Measurements from ENCODE around the gene DENND1A. TPM values are rescaled to one million over a fixed set of nuclear protein-coding genes. Genes with fewer than 3 reads are reported as not detected.
"Not testable (repeated sequence)": the region's sequence is repeated elsewhere in the genome, so short reads cannot be mapped to it uniquely, and the experiment has no call there.

Gene DENND1A
- total RNA-seq, 1 experiment from 2014 or later = 7.2 TPM

DNA sequence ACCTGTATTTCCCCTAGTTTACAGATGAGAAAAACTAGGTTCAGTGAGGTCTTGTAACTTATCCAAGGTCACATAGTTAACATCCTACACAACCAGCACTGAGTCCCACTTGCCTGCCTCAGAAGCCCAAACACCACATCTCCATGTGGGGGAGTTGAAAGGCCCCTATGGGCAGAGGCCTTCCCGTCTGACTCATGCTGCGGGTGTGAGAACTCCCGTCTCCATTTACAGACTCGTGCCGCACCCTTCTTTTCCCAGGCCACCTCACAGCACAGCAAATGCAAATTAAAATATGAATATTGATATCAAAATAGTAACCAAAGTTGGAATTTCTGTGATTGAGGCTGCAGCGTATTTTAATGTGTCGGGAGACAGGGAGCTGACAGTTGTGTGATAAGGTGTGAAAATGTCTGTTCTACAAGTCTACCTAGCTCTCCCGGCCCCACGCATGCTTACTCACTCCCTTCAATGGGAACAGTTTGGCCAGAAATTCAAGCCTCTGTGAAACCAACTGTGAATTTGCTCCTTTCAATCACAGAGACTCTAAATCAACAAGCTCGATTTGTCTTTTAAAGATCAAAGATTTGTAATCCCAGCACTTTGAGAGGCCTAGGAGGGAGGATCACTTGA lies 483.8 kb downstream of the DENND1A start:
- Histone ChIP-seq H3K27ac (no peak overlapping the region), H3K36me3 (no peaks in the 10 kb centered on the region), H3K9me3 (replicated peaks) (no peaks in the 10 kb centered on the region), H3K27me3 (replicated peaks) (no peaks in the 10 kb centered on the region), H3K4me1 (replicated peaks) (no peaks in the 10 kb centered on the region), H3K4me3 (no peak overlapping the region)
- peak in 1 of 2 experiments; percentile 1 for DNase-seq (ENCODE audit: low read depth in 1 of 2, low spot score in 2 of 2)

DNA sequence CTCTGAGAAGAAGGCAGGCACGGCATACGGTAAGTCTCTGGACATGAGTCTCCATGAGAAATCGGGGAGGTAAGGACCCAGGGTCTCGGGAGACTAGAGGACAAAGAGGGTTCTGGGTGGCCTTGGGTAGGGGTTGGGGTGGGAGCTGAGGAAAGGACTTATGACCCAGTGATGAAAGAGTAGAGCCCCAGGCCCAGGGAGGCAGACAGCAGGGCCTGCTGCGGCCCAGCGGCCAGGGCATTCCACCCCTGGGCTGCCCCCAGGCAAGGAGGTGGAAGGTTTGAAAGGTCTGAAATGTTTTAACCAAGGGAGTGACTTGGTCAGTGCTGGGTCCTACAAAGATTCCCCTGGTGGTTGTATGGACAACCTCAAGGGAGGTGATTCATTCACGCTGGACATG lies 484.8 kb downstream of the DENND1A start:
- H3K27me3 ChIP-seq (replicated peaks) = no peaks in the 10 kb centered on the region
- H3K27ac ChIP-seq = no peak overlapping the region
- H3K36me3 ChIP-seq = no peaks in the 10 kb centered on the region
- DNase-seq (ENCODE audit: low read depth in 1 of 2, low spot score in 2 of 2) = no peak
- H3K4me1 ChIP-seq (replicated peaks) = no peaks in the 10 kb centered on the region
- H3K4me3 ChIP-seq = no peak overlapping the region
- H3K9me3 ChIP-seq (replicated peaks) = no peaks in the 10 kb centered on the region

DNA sequence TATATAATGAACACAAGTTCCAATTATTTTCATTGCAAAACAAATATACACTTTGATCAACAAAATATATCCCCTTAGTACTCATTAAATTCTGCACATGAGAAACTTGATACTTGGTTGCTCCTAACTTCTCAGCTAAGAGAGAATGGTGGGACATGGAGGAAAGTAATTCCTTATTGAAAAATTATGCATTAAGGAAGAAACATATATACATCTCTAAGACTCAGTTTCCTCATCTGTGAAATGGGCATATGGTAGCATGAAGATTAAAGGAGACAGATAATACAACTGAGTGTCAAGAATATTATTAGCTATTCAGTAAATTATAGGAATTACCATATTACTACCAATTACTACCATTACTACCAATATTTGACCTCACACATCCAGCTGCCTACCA lies 488.2 kb downstream of the DENND1A start:
- Histone ChIP-seq H3K9me3 (replicated peaks) (no peaks in the 10 kb centered on the region), H3K36me3 (no peaks in the 10 kb centered on the region), H3K4me3 (no peak overlapping the region), H3K27ac (no peak overlapping the region), H3K4me1 (replicated peaks) (no peaks in the 10 kb centered on the region), H3K27me3 (replicated peaks) (no peaks in the 10 kb centered on the region)
- DNase-seq (ENCODE audit: low read depth in 1 of 2, low spot score in 2 of 2) = no peak

DNA sequence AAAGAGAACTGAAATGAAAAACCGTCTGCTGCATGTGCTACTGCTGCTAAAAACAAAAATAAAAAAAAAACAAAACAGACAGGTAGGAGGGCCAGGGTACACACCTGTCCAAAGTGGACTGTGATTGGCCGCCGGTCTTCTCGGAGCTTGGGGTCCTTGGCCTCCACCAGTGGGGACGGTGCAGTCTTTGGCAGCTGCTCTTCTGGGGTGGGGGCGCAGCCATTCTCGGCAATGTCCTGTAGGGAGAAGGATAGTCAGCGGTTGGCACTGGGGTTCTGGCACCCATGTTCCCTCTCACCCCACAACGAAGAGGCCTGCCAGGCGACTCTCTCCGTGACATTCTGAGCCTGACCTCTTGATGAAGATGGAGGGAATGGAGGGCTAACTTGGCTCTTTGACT lies 489.7 kb downstream of the DENND1A start:
- H3K9me3 ChIP-seq (replicated peaks) = no peaks in the 10 kb centered on the region
- H3K36me3 ChIP-seq = no peaks in the 10 kb centered on the region
- H3K4me1 ChIP-seq (replicated peaks) = no peaks in the 10 kb centered on the region
- no peaks in the 10 kb centered on the region for H3K27me3 ChIP-seq (replicated peaks)
- H3K27ac ChIP-seq = no peak overlapping the region
- H3K4me3 ChIP-seq = no peak overlapping the region
- no peak for DNase-seq (ENCODE audit: low read depth in 1 of 2, low spot score in 2 of 2)

DNA sequence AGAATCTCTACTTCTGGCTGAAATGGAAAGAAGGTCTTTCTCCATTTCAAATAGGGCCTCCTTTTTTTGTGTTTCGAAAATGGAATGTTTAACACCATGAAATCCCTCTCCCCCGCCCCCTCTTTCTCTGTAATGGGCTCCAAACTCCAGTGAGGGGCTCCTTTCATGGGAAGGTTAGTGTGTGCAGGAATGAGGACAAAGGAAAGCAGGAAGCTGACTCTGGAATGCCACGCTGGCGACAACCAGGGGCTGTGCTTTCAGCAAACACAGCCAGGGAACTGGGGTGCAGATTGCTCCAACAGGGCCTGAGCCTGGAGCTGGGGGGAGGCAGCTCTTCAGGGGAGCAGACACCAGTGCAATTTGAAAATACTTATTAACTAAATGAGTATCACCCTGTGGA lies 491.1 kb downstream of the DENND1A start:
- Histone ChIP-seq H3K4me3 (no peak overlapping the region), H3K27ac (no peak overlapping the region), H3K9me3 (replicated peaks) (no peaks in the 10 kb centered on the region), H3K36me3 (no peaks in the 10 kb centered on the region), H3K27me3 (replicated peaks) (no peaks in the 10 kb centered on the region), H3K4me1 (replicated peaks) (no peaks in the 10 kb centered on the region)
- no peak for DNase-seq (ENCODE audit: low read depth in 1 of 2, low spot score in 2 of 2)

DNA sequence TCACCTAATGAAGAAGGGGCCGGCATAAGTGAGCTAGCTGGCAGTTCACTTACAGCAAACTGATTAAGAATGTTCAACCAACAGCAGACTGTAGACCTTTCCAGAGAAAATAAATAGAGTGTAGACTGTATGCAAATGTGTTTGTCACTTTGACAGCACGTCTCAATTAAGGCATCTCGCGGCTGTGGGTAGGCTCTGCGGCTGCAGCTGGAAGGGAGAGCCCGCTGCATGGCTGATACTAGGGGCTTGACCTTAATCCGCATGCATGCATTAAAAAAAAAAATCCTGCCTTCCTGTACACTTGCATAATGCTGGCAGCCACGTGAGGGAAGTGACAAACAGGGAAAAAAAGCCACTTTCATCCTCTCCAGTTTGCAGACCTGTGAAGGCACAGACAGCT lies 491.6 kb downstream of the DENND1A start:
- Histone ChIP-seq H3K4me1 (replicated peaks) (no peaks in the 10 kb centered on the region), H3K27ac (no peak overlapping the region), H3K9me3 (replicated peaks) (no peaks in the 10 kb centered on the region), H3K4me3 (no peak overlapping the region), H3K36me3 (no peaks in the 10 kb centered on the region), H3K27me3 (replicated peaks) (no peaks in the 10 kb centered on the region)
- no peak for DNase-seq (ENCODE audit: low read depth in 1 of 2, low spot score in 2 of 2)

DNA sequence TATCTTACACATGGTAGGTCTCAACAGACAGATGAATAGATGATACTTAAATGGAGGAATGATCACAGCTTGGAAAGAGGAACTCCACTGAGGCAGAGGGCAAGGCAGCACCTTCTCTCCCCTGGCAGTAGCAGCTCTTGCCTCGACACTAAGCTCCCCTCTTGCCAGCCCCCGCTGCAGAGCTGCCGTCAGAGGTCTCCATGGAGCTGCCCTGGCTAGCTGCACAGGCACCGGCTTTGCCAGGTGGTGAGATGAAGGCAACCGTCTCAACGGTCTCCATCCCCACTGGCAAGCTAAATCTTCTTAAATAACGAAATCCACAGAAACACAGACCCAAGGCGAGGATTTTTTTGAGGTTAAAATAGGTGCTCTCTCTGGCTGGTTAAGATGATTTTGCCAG lies 492.7 kb downstream of the DENND1A start:
- Histone ChIP-seq H3K27me3 (replicated peaks) (no peaks in the 10 kb centered on the region), H3K4me1 (replicated peaks) (no peaks in the 10 kb centered on the region), H3K36me3 (no peaks in the 10 kb centered on the region), H3K4me3 (no peak overlapping the region), H3K27ac (no peak overlapping the region), H3K9me3 (replicated peaks) (no peaks in the 10 kb centered on the region)
- no peak for DNase-seq (ENCODE audit: low read depth in 1 of 2, low spot score in 2 of 2)

DNA sequence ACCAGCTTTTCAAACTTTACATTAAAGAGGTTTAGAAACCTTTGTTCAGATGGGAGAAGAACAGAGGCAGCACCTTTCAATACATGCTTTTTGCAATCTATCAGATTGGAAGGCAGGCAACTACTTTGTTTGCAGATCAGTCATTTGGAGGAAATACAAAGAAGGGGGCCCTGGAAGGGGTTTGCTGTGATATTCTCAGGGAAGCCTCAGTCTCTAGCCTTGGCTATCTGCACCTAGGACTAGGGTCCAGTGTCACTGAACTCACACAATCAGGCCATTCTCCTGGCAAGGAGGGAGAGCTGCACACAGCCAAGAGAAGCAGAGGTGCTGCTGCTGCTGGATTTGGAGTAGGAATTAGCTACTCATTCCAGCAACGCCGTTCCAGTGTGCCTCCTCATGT lies 494.5 kb downstream of the DENND1A start:
- H3K4me3 ChIP-seq = no peak overlapping the region
- no peaks in the 10 kb centered on the region for H3K36me3 ChIP-seq
- no peaks in the 10 kb centered on the region for H3K4me1 ChIP-seq (replicated peaks)
- H3K27me3 ChIP-seq (replicated peaks) = no peaks in the 10 kb centered on the region
- no peak overlapping the region for H3K27ac ChIP-seq
- DNase-seq (ENCODE audit: low read depth in 1 of 2, low spot score in 2 of 2) = no peak
- H3K9me3 ChIP-seq (replicated peaks) = no peaks in the 10 kb centered on the region

DNA sequence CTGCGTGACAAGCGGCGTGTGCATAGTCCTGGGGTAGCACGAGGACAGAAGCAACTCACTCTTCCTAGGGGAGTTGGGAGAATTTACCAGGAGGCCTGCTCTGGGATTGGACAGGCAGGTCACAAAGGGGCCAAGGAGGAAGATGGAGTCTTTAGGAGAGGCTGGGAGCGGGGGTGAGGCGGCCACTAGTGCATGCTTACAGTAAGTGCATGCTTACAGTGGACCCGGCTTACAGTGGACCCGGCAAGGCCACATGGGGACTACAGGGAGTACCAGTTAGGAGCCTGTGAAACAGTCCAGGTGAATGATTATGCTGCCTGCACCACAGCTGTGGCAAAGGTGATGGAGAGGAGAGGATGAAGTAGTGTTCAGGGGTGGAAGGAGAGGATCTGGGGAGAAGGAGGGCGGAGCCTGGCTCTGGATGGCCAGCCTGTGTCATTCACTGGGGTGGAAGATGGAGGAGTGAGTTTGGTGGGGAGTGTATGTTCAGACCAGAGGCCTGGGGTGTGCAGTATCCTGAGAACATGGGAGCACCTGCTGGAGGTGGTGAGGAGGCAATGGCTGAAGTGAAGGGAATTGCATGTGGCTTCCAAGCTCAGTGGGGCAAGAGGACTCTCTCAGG lies 495.2 kb downstream of the DENND1A start:
- DNase-seq (ENCODE audit: low read depth in 1 of 2, low spot score in 2 of 2) = no peak
- Histone ChIP-seq H3K27me3 (replicated peaks) (no peaks in the 10 kb centered on the region), H3K27ac (no peak overlapping the region), H3K4me3 (no peak overlapping the region), H3K36me3 (no peaks in the 10 kb centered on the region), H3K4me1 (replicated peaks) (no peaks in the 10 kb centered on the region), H3K9me3 (replicated peaks) (no peaks in the 10 kb centered on the region)

DNA sequence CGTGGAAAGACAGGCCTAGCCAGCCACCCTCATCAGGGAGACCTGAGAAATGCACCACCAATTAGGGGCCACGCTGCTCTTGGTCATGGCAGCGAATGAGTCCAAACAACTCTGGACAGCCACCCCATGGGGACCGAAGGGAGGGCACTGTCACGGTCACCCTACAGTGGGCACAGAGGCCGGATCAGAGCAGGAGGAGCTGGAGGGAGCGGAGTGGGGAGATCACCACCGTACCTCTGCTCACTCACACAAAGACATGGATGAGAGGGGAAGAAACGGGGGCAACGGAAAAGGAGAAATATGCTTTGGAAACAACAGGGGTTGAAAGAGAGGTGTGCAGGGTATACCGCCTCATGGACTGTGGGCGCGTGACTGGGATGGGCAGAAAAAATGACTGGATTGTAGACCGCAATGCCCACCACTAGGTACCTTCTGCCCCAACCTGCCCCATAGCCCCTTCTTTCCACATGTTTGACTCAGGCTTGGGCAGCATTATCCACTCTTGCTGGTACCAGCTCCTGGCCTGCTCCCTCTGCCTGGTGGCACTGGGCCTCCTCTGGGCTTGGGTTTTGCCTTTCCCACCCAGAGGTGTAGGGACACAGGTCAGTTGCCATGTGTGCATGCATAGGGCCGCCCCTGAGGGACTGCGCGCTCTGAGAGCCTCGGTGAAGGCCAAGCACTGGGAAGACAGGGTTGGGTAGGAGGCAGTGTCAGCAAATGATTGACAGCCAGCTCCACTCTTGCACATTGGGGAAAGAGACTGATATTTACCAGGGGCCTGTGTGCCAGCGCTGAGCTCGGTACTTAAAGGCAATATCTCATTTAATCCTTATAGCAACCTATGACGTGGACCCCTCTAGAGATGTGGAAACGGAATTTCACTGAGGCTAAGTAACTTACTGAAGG lies 497.3 kb downstream of the DENND1A start:
- Histone ChIP-seq H3K4me3 (no peak overlapping the region), H3K9me3 (replicated peaks) (no peaks in the 10 kb centered on the region), H3K27me3 (replicated peaks) (no peaks in the 10 kb centered on the region), H3K36me3 (no peaks in the 10 kb centered on the region), H3K4me1 (replicated peaks) (no peaks in the 10 kb centered on the region), H3K27ac (no peak overlapping the region)
- no peak for DNase-seq (ENCODE audit: low read depth in 1 of 2, low spot score in 2 of 2)

DNA sequence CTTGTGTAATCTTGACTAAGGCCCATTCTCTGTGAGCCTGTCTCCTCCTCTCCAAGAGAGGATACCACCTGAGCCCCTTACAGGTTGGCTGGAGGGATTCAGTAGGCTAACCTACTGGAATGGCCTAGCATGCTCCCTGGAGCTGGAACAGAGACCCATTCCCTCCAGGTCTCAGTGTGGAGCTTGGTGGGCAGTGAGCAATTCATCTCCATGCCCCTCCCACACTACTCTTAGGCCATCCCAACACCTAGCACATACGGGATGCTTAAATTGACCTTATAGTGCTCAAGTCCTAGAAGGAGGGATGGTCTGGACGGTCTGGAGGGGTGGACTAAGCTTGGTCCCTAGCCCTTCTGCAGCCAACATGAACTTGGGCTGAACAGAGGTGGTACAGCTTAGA lies 498.3 kb downstream of the DENND1A start:
- Histone ChIP-seq H3K4me3 (no peak overlapping the region), H3K27ac (no peak overlapping the region), H3K9me3 (replicated peaks) (no peaks in the 10 kb centered on the region), H3K4me1 (replicated peaks) (no peaks in the 10 kb centered on the region), H3K27me3 (replicated peaks) (no peaks in the 10 kb centered on the region), H3K36me3 (no peaks in the 10 kb centered on the region)
- no peak for DNase-seq (ENCODE audit: low read depth in 1 of 2, low spot score in 2 of 2)

DNA sequence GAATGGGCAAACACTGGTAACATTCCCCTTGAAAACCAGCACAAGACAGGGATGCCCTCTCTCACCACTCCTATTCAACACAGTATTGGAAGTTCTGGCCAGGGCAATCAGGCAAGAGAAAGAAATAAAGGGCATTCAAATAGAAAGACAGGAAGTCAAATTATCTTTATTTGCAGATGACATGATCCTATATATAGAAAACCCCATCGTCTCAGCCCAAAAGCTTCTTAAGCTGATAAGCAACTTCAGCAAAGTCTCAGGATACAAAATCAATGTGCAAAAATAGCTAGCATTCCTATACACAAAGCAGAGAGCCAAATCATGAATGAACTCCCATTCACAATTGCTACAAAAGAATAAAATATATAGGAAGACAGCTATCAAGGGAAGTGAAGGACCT lies 501.5 kb downstream of the DENND1A start:
- H3K27me3 ChIP-seq (replicated peaks); H3K9me3 ChIP-seq (replicated peaks); H3K4me3 ChIP-seq; DNase-seq (ENCODE audit: low read depth in 1 of 2, low spot score in 2 of 2); H3K27ac ChIP-seq; H3K36me3 ChIP-seq; H3K4me1 ChIP-seq (replicated peaks): not testable (repeated sequence)

DNA sequence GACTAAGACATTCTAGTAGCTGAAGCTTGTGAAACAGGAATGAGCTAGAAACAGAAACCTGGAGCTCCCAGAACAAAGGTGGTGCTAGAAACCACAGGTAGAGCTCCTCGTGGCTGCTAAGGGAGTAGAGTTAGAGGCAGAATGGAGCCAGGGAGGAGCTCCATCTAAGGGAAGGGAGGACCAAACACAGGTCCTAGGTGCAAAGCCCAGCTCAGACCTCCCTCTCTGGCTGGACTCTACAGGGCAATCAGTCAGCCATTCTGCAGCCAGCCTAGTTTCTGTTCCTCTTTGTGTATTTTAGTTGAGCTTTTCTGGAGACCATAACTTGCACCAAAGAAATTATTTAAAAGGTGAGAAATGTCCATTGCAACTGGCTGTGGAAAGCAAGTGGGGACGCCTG lies 503.5 kb downstream of the DENND1A start:
- no peak for DNase-seq (ENCODE audit: low read depth in 1 of 2, low spot score in 2 of 2)
- H3K4me3 ChIP-seq = no peak overlapping the region
- no peaks in the 10 kb centered on the region for H3K4me1 ChIP-seq (replicated peaks)
- no peaks in the 10 kb centered on the region for H3K36me3 ChIP-seq
- H3K27me3 ChIP-seq (replicated peaks) = no peaks in the 10 kb centered on the region
- H3K27ac ChIP-seq = no peak overlapping the region
- no peaks in the 10 kb centered on the region for H3K9me3 ChIP-seq (replicated peaks)

DNA sequence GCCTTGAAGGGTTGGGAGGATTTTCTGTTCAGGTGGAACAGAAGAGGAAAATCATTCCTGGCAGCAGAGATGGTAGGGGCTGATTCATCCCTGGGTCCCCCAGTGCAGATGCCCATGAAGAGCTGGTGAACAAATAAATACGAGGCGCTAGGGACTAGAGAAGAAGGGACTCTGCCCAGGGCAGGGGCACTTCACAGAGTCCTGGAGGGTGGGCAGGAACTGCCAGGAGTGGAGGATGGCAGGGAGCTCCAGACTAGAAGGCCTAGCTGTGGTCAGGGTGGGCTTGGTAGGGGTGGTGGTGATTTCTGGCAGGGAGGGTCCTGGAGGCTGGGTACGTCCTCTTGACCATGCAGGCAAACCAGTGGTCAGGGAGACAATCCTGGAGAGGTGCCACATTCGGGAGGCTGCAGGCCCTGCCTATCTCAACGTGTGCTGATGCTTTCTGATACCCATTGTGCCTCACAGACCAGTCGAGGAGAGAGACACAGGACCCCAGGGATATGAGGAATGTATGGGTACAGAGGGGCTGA lies 504.0 kb downstream of the DENND1A start:
- no peak for DNase-seq (ENCODE audit: low read depth in 1 of 2, low spot score in 2 of 2)
- Histone ChIP-seq H3K9me3 (replicated peaks) (no peaks in the 10 kb centered on the region), H3K4me1 (replicated peaks) (no peaks in the 10 kb centered on the region), H3K36me3 (no peaks in the 10 kb centered on the region), H3K4me3 (no peak overlapping the region), H3K27me3 (replicated peaks) (no peaks in the 10 kb centered on the region), H3K27ac (no peak overlapping the region)
